GM12878 (cell line): ENCODE results near the gene ERC2.

Source experiments
- CREM ChIP-seq: IDR thresholded peaks from 2 replicates; pipeline ENCODE4 v1.6.1; 2014; ENCODE audit warnings: antibody characterized with exemption, low read depth
- CTCF ChIP-seq, 3 experiments: IDR thresholded peaks in 2 of 3; conservative IDR thresholded peaks in 1 of 3; 2 replicates each; pipeline ENCODE4 v1.5.1; 2011; ENCODE audit warnings: low read depth in 3 of 3, low read length in 3 of 3, mild to moderate bottlenecking in 3 of 3, control low read depth in 2 of 3, moderate library complexity in 2 of 3, inconsistent platforms in 1 of 3, mixed read lengths in 1 of 3; ENCODE audit not compliant: control insufficient read depth in 2 of 3, insufficient read depth in 1 of 3; ENCODE audit errors: extremely low read depth in 1 of 3
- ETV6 ChIP-seq, 2 experiments: fragments of 450-650 bp in 1 of 2; IDR thresholded peaks in 1 of 2; conservative IDR thresholded peaks in 1 of 2; 2 replicates each; pipeline ENCODE4 v1.6.1; 2014; ENCODE audit warnings: antibody characterized with exemption in 1 of 2, borderline replicate concordance in 1 of 2, low read depth in 1 of 2, mild to moderate bottlenecking in 1 of 2, moderate library complexity in 1 of 2
- FOXM1 ChIP-seq: IDR thresholded peaks from 2 replicates; pipeline ENCODE4 v1.6.1; 2012; ENCODE audit warnings: low read depth, mild to moderate bottlenecking, inconsistent platforms, low read length, moderate library complexity
- GABPA ChIP-seq: IDR thresholded peaks from 2 replicates; pipeline ENCODE4 v1.6.1; 2014; ENCODE audit warnings: antibody characterized with exemption, low read depth, mild to moderate bottlenecking, inconsistent platforms
- POLR2AphosphoS5 ChIP-seq: IDR thresholded peaks from 2 replicates; pipeline ENCODE4 v1.6.1; 2011; ENCODE audit warnings: mild to moderate bottlenecking, low read length, inconsistent platforms
- RCOR1 ChIP-seq: conservative IDR thresholded peaks from 2 replicates; pipeline ENCODE4 v1.6.1; 2012; ENCODE audit warnings: low read depth, low read length, improper control_type of control experiment
- RELA ChIP-seq: fragments of 450-650 bp; IDR thresholded peaks from 2 replicates; pipeline ENCODE4 v1.8.0; 2014; ENCODE audit warnings: borderline replicate concordance; ENCODE audit not compliant: partially characterized antibody
- SIN3A ChIP-seq: IDR thresholded peaks from 2 replicates; pipeline ENCODE4 v1.6.1; 2012; ENCODE audit warnings: low read depth, low read length, improper control_type of control experiment
- ZNF207 ChIP-seq: fragments of 450-650 bp; IDR thresholded peaks from 2 replicates; pipeline ENCODE4 v1.6.1; 2014; ENCODE audit warnings: antibody characterized with exemption, mild to moderate bottlenecking, borderline replicate concordance
- ZNF217 ChIP-seq: fragments of 450-650 bp; IDR thresholded peaks from 2 replicates; pipeline ENCODE4 v1.6.1; 2017; ENCODE audit warnings: antibody characterized with exemption, mild to moderate bottlenecking
- ZNF274 ChIP-seq: IDR thresholded peaks from one replicate; pipeline ENCODE4 v1.8.0; 2011; ENCODE audit not compliant: insufficient read length, insufficient read depth

GRCh38 chr3:56022619-56023018 is 445.6 kb downstream of the ERC2 start:
- TF ChIP-seq RCOR1 = no peak
- TF ChIP-seq ZNF274 = no peak
- TF ChIP-seq GABPA = no peak
- no peak for TF ChIP-seq FOXM1
- TF ChIP-seq ZNF207 = no peak
- no peak for TF ChIP-seq ZNF217
- TF ChIP-seq CREM = no peak
- TF ChIP-seq CTCF (IDR thresholded peaks at IDR 0.05 in 2 of 3, conservative IDR thresholded peaks at IDR 0.05 in 1 of 3; ENCODE audit: control insufficient read depth in 2 of 3, extremely low read depth in 1 of 3, insufficient read depth in 1 of 3, low read depth in 3 of 3, low read length in 3 of 3) = no peak
- TF ChIP-seq POLR2AphosphoS5 = no peak
- TF ChIP-seq RELA = no peak
- no peak for TF ChIP-seq ETV6 (conservative IDR thresholded peaks at IDR 0.05 in 1 of 2, IDR thresholded peaks at IDR 0.05 in 1 of 2; ENCODE audit: borderline replicate concordance in 1 of 2, low read depth in 1 of 2)
- no peak for TF ChIP-seq SIN3A
